Activated CD4-positive, alpha-beta T cell treated with anti-CD3 and anti-CD28 coated beads, Interleukin-2, amount 50 U/mL, for 24 hours (primary cell): ENCODE data around the gene KCNH2.
A peak's percentile ranks its signal among the peaks of the same experiment; 100 is the strongest.
"Not testable (repeated sequence)": the region's sequence is repeated elsewhere in the genome, so short reads cannot be mapped to it uniquely, and the experiment has no call there.

Experiments
- DNase-seq, 2 donors: peaks; one replicate each; pipeline ENCODE4 v3.0.0-alpha.2; 2020; ENCODE audit warnings: low read depth in 1 of 2, low spot score in 1 of 2

Gene KCNH2

GRCh38 chr7:151012911-151013347 is 34.8 kb upstream of the KCNH2 start:
- DNase-seq, result no peak

GRCh38 chr7:151012031-151012692 is 34.0 kb upstream of the KCNH2 start:
- DNase-seq, result no peak

GRCh38 chr7:151011616-151012015 is 33.5 kb upstream of the KCNH2 start:
- not testable (repeated sequence) for DNase-seq

GRCh38 chr7:151011097-151011409 is 32.9 kb upstream of the KCNH2 start:
- no peak for DNase-seq

GRCh38 chr7:151010307-151011096 is 32.4 kb upstream of the KCNH2 start:
- DNase-seq, result no peak

GRCh38 chr7:151010037-151010306 is 31.9 kb upstream of the KCNH2 start:
- no peak for DNase-seq

GRCh38 chr7:151009327-151010036 is 31.4 kb upstream of the KCNH2 start:
- DNase-seq, result no peak

GRCh38 chr7:151008511-151009323 is 30.6 kb upstream of the KCNH2 start:
- peak; percentile 63 to 79 for DNase-seq

- no peak for DNase-seq
Observed at GRCh38 chr7:151008143-151008510, 30.0 kb upstream of the KCNH2 start.

- DNase-seq, result no peak
Observed at GRCh38 chr7:151007469-151007898, 29.4 kb upstream of the KCNH2 start.

- no peak for DNase-seq
Observed at GRCh38 chr7:151006590-151007300, 28.6 kb upstream of the KCNH2 start.

GRCh38 chr7:151005566-151005965 is 27.4 kb upstream of the KCNH2 start:
- no peak for DNase-seq

- DNase-seq, result no peak
Observed at GRCh38 chr7:151003572-151003971, 25.5 kb upstream of the KCNH2 start.

- no peak for DNase-seq
Observed at GRCh38 chr7:151001546-151001945, 23.4 kb upstream of the KCNH2 start.

GRCh38 chr7:151000897-151001495 is 22.9 kb upstream of the KCNH2 start:
- DNase-seq, result no peak

- no peak for DNase-seq
Observed at GRCh38 chr7:150999497-151000230, 21.5 kb upstream of the KCNH2 start.

- DNase-seq, result no peak
Observed at GRCh38 chr7:150999001-150999400, 20.9 kb upstream of the KCNH2 start.

- DNase-seq, result no peak
Observed at GRCh38 chr7:150998341-150998740, 20.2 kb upstream of the KCNH2 start.

- no peak for DNase-seq
Observed at GRCh38 chr7:150997817-150998216, 19.7 kb upstream of the KCNH2 start.

- DNase-seq, result no peak
Observed at GRCh38 chr7:150997075-150997511, 19.0 kb upstream of the KCNH2 start.
